ENCODE data around the gene APCS. TPM values are rescaled to one million over a fixed set of nuclear protein-coding genes. Genes with fewer than 3 reads are reported as not detected.

Gene APCS
- not detected for total RNA-seq
- long read RNA-seq, result 0 reads

GRCh38 chr1:159587461-159587951 lies at the start of gene APCS:
TSS of gene APCS (plus strand) at chr1:159587826. CDS start at chr1:159587922, 96 bp downstream.
- TF ChIP-seq CTCF (IDR thresholded peaks at IDR 0.05; ENCODE audit: borderline replicate concordance), result no peak
- no peak within 1 kb of the TSS for H3K27ac ChIP-seq (replicated peaks)
- no peak within 1 kb of the TSS for H3K4me3 ChIP-seq
- DNase-seq, result no peak
- H3K9me3 ChIP-seq (replicated peaks), result peaks cover 6% of the 10 kb centered on the region
- H3K27me3 ChIP-seq (ENCODE audit: low read depth), result no peaks in the 10 kb centered on the region
- intact Hi-C loops (cut with micrococcal nuclease), result no loop called here
- H3K4me1 ChIP-seq, result no peaks in the 10 kb centered on the region
- no peaks in the 10 kb centered on the region for H3K36me3 ChIP-seq

GRCh38 chr1:159548126-159548525 lies 39.5 kb upstream of the APCS start:
- TF ChIP-seq CTCF (IDR thresholded peaks at IDR 0.05; ENCODE audit: borderline replicate concordance), result no peak

GRCh38 chr1:159554261-159554660 lies 33.4 kb upstream of the APCS start:
- no peak for TF ChIP-seq CTCF (IDR thresholded peaks at IDR 0.05; ENCODE audit: borderline replicate concordance)
- intact Hi-C loops (cut with micrococcal nuclease), result no loop called here
- no peaks in the 10 kb centered on the region for H3K36me3 ChIP-seq
- H3K4me1 ChIP-seq, result no peaks in the 10 kb centered on the region
- H3K4me3 ChIP-seq, result no peak overlapping the region
- no peaks in the 10 kb centered on the region for H3K9me3 ChIP-seq (replicated peaks)
- DNase-seq, result no peak
- no peaks in the 10 kb centered on the region for H3K27me3 ChIP-seq (ENCODE audit: low read depth)
- no peak overlapping the region for H3K27ac ChIP-seq (replicated peaks)

More at GRCh38 chr1:159548126-159548525, 39.5 kb upstream of the APCS start:
- Histone ChIP-seq H3K4me1 (no peaks in the 10 kb centered on the region), H3K27ac (replicated peaks) (no peak overlapping the region), H3K4me3 (no peak overlapping the region), H3K36me3 (no peaks in the 10 kb centered on the region), H3K9me3 (replicated peaks) (peaks cover 18% of the 10 kb centered on the region), H3K27me3 (ENCODE audit: low read depth) (no peaks in the 10 kb centered on the region)
- intact Hi-C loops (cut with micrococcal nuclease), result no loop called here
- no peak for DNase-seq

GRCh38 chr1:159554696-159555095 lies 32.9 kb upstream of the APCS start:
- Histone ChIP-seq H3K9me3 (replicated peaks) (no peaks in the 10 kb centered on the region), H3K27ac (replicated peaks) (no peak overlapping the region), H3K27me3 (ENCODE audit: low read depth) (no peaks in the 10 kb centered on the region), H3K4me3 (no peak overlapping the region), H3K4me1 (no peaks in the 10 kb centered on the region), H3K36me3 (no peaks in the 10 kb centered on the region)
- no peak for DNase-seq
- no peak for TF ChIP-seq CTCF (IDR thresholded peaks at IDR 0.05; ENCODE audit: borderline replicate concordance)
- intact Hi-C loops (cut with micrococcal nuclease), result no loop called here

GRCh38 chr1:159556931-159557369 lies 30.7 kb upstream of the APCS start:
- Histone ChIP-seq H3K4me1 (no peaks in the 10 kb centered on the region), H3K27me3 (ENCODE audit: low read depth) (no peaks in the 10 kb centered on the region), H3K27ac (replicated peaks) (no peak overlapping the region), H3K4me3 (no peak overlapping the region), H3K36me3 (no peaks in the 10 kb centered on the region), H3K9me3 (replicated peaks) (no peaks in the 10 kb centered on the region)
- DNase-seq, result no peak
- intact Hi-C loops (cut with micrococcal nuclease), result no loop called here
- no peak for TF ChIP-seq CTCF (IDR thresholded peaks at IDR 0.05; ENCODE audit: borderline replicate concordance)

All from left ventricle myocardium inferior (tissue), 1 donor.